Tibial artery (tissue), 4 donors: Measurements from ENCODE around the gene FOXN4.

Experiments used
- DNase-seq, 2 donors: peaks; one replicate each; pipeline ENCODE4 v3.0.0-alpha.2; 2019
- H3K27ac ChIP-seq, 2 donors: fragments of 200-600 bp; sonication (generic) in 1 of 2; 1 replicate in 1 of 2; 2 replicates in 1 of 2; pipeline ENCODE4 v1.5.1; 2018 to 2019; ENCODE audit warnings: mild to moderate bottlenecking in 1 of 2
- H3K27me3 ChIP-seq, 2 donors: fragments of 200-600 bp; sonication (generic) in 1 of 2; one replicate each; pipeline versions ENCODE4 v1.5.1 to v1.6.0; 2016 to 2019
- H3K36me3 ChIP-seq, 3 donors: fragments of 200-600 bp; sonication (generic) in 2 of 3; one replicate each; pipeline ENCODE4 v1.5.1; 2016 to 2019; ENCODE audit warnings: mild to moderate bottlenecking in 2 of 3
- H3K4me1 ChIP-seq, 4 donors: fragments of 200-600 bp; sonication (generic) in 2 of 4; 1 replicate in 3 of 4; 2 replicates in 1 of 4; pipeline ENCODE4 v1.5.1; 2016 to 2019
- H3K4me3 ChIP-seq, 2 donors: fragments of 200-600 bp; sonication (generic) in 1 of 2; 1 replicate in 1 of 2; 2 replicates in 1 of 2; pipeline ENCODE4 v1.5.1; 2018 to 2019; ENCODE audit warnings: mild to moderate bottlenecking in 2 of 2
- H3K9me3 ChIP-seq, 3 donors: fragments of 200-600 bp; sonication (generic) in 1 of 3; one replicate each; pipeline ENCODE4 v1.5.1; 2016 to 2019
- CTCF ChIP-seq, 2 experiments: fragments of 200-600 bp in 1 of 2; fragments of 450-650 bp in 1 of 2; IDR thresholded peaks; one replicate each; pipeline ENCODE4 v1.5.1; 2017 to 2019; ENCODE audit warnings: antibody characterized with exemption in 2 of 2, mild to moderate bottlenecking in 1 of 2, moderate library complexity in 1 of 2
- intact Hi-C: fragments of 100-400 bp; cut with DNase I; formaldehyde crosslinking; loops from one replicate; pipeline ENCODE4 v1.15.0; 2023; ENCODE audit warnings: low total_unique reads

Gene FOXN4

DNA sequence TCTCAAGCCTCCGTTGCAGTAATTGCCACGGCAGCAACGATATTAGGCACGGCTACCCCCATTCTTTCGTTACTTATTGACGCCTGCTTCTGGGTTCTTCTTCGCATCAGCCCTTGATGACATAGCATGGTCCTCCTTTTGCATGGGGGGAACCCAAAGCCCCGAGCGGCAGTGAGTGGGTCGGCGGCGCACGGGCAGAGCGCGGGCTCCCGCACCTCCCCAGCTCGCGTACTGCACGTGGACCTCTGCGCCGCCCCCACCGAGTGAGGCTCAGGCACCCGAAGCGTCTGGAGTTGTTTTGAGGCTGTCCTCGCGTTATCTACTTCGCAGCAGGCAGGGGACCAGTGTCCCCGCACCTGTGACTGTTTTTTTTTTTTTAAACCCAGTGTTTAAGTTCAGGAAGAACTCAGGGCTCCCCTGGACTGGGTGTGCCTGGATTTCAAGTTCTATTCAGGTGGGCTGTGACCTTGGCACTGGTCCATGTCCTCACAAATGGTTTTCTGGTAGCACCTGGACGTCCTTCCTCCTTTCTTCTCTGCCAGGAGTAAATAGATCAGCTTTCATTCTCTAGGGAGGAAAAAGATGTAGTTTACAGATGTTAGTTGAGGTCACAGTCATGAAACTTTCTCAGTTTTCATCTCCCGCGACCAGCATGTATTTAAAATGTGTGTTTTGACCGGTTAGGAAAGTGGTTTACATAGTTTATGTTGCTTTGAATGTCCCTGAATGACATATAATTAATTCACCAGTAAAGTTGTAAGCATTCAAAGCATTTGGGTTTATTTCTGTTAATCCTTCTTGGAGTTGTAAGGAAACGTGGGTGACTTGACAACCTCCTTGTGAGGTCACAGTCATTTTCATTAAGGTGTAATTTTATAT lies 1.4 kb upstream of the FOXN4 start:
- Histone ChIP-seq H3K27ac (no peak overlapping the region), H3K36me3 (no peaks in the 10 kb centered on the region), H3K27me3 (peaks cover 0 to 73% of the 10 kb centered on the region in 2 donors), H3K4me1 (peaks cover 0 to 22% (median 16%) of the 10 kb centered on the region in 4 donors), H3K9me3 (no peaks in the 10 kb centered on the region), H3K4me3 (peak overlapping the region; percentile 37 to 52)
- no peak for TF ChIP-seq CTCF (IDR thresholded peaks at IDR 0.05)
- intact Hi-C loops, result no loop called here
- no peak for DNase-seq

DNA sequence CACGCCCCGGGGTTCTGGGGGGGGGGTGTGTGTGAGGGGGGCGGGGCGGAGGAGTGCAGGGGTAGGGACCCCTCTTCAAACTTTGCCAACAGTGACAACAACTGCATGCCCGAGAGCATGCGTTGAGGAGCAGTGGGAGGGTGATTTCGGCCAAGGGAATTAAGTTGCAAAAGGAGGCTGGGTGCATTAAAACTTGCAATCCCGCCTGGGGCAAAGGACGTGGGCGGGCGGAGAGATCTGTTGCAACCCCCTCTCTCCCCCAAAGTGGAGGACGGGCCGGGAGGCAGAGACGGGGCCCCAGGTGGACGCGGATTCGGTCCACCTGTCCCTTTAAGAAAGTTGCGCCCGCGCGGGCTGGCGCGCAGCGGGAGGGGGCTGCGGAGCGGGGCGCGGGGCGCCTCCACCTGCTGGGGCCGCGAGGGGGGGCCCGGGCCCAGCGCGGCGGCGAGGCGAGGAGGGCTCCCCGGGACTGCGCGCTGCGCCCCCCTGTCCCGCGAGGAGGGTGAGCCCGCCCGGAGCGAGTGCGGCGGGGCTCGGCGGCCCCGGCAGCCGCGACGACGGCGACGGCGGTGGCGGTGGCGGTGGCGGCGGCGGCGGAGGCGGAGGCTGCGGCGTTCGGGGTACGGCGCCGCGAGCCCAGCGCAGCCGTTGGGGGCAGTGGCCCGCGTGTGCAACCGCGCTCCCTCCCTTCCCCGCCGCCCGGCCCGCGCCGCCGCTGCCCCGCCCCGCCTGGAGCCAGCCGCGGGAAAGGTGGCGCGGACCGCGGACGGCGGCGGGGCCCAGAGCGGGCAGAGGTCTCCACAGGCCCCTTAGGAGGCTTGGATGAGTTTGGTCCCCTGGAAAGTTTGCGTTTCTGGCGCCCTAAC lies 530 bp upstream of the FOXN4 start:
- Histone ChIP-seq H3K4me1 (peaks cover 0 to 22% (median 16%) of the 10 kb centered on the region in 4 donors), H3K36me3 (no peaks in the 10 kb centered on the region), H3K4me3 (peak overlapping the region; percentile 37 to 52), H3K9me3 (no peaks in the 10 kb centered on the region), H3K27me3 (peaks cover 0 to 78% of the 10 kb centered on the region in 2 donors), H3K27ac (no peak overlapping the region)
- intact Hi-C loops, result no loop called here
- no peak for TF ChIP-seq CTCF (IDR thresholded peaks at IDR 0.05)
- no peak for DNase-seq

GRCh38 chr12:109307051-109307450 lies 2.0 kb downstream of the FOXN4 start:
- no peaks in the 10 kb centered on the region for H3K36me3 ChIP-seq

DNA sequence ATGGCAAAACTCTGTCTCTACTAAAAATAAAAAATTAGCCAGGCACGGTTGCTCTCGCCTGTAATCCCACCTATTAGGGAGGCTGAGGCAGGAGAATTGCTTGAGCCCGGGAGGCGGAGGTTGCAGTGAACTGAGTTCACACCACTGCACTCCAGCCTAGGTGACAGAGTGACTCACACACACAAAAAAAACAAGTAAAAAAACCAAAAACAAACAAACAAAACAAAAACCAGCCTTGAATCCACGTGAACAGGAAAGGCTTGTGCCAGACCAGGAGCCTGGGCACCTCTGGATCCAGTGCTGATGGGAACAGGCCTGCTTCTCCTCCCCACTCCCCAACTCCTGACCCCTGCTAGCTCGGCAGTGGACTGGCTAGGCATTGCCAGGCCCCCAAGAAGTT lies 3.5 kb downstream of the FOXN4 start:
- Histone ChIP-seq H3K36me3 (no peaks in the 10 kb centered on the region), H3K27ac (no peak overlapping the region), H3K9me3 (no peaks in the 10 kb centered on the region), H3K27me3 (peaks cover 0 to 84% of the 10 kb centered on the region in 2 donors), H3K4me3 (no peak overlapping the region), H3K4me1 (peaks cover 0 to 21% (median 15%) of the 10 kb centered on the region in 4 donors)
- intact Hi-C loops, result no loop called here
- no peak for DNase-seq
- no peak for TF ChIP-seq CTCF (IDR thresholded peaks at IDR 0.05)

More at GRCh38 chr12:109307051-109307450, 2.0 kb downstream of the FOXN4 start:
- H3K9me3 ChIP-seq, result no peaks in the 10 kb centered on the region
- peaks cover 0 to 86% of the 10 kb centered on the region in 2 donors for H3K27me3 ChIP-seq
- no peak for DNase-seq
- H3K4me3 ChIP-seq, result no peak overlapping the region
- peaks cover 0 to 22% (median 16%) of the 10 kb centered on the region in 4 donors for H3K4me1 ChIP-seq
- no peak for TF ChIP-seq CTCF (IDR thresholded peaks at IDR 0.05)
- no peak overlapping the region for H3K27ac ChIP-seq
- intact Hi-C loops, result no loop called here

GRCh38 chr12:109304485-109304884 lies 4.6 kb downstream of the FOXN4 start:
- intact Hi-C loops, result no loop called here
- H3K27me3 ChIP-seq, result peaks cover 0 to 76% of the 10 kb centered on the region in 2 donors

More at GRCh38 chr12:109304485-109304884, 4.6 kb downstream of the FOXN4 start:
- H3K27ac ChIP-seq, result no peak overlapping the region
- TF ChIP-seq CTCF (IDR thresholded peaks at IDR 0.05), result no peak
- no peaks in the 10 kb centered on the region for H3K9me3 ChIP-seq
- no peak for DNase-seq
- peaks cover 0 to 10% (median 8%) of the 10 kb centered on the region in 4 donors for H3K4me1 ChIP-seq
- H3K4me3 ChIP-seq, result no peak overlapping the region
- H3K36me3 ChIP-seq, result no peaks in the 10 kb centered on the region
